Measurements from ENCODE around the gene RAP1GAP.
A peak's percentile ranks its signal among the peaks of the same experiment; 100 is the strongest.
"Not testable (repeated sequence)": the region's sequence is repeated elsewhere in the genome, so short reads cannot be mapped to it uniquely, and the experiment has no call there.

Gene RAP1GAP

DNA sequence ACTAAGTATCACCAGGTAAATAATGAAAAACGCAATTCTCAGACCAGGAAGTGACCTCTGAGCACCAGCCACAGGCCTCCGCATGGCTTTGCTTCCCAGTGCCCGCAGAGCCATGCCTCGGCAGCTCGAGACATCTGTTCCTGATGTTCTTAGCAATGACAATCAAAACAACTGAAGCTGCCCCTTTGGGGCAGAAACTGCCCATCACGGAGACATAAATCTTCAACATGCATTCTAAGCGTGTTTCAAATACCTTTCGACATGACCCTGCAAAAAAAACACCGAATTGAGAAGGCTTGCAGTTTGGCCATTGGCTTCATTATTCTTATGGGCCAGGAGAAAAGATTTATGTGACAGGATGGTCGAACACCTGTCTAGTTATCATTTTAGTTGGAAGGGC, 5.8 kb upstream of the RAP1GAP start:
- no peak for DNase-seq

- DNase-seq, result not testable (repeated sequence)
These were observed 4.7 kb upstream of the RAP1GAP start for GRCh38 chr1:21673853-21674252.

- peak; percentile 73 for DNase-seq
These were observed 4.2 kb upstream of the RAP1GAP start for GRCh38 chr1:21673277-21673780.

GRCh38 chr1:21672478-21673276, 3.5 kb upstream of the RAP1GAP start:
- DNase-seq, result no peak

DNA sequence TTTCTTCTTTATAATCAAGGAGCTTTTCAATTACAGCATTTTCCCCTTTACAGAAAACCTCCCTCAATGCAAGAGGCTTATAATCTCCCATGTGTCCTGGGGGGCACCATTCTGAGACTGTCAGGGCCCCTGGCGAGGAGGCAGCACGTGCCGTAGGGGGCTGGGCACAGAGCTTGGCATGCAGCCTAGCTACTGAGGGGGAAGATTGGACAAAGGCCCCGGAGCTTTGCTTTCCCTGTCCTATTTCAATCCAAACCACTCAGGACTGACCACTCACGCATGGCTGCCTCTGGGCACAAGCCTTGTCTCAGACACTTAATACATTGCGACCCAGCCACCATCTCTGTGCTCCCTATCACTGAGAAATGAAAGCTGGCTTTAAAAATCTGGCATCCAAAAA, 2.8 kb upstream of the RAP1GAP start:
- no peak for DNase-seq

DNA sequence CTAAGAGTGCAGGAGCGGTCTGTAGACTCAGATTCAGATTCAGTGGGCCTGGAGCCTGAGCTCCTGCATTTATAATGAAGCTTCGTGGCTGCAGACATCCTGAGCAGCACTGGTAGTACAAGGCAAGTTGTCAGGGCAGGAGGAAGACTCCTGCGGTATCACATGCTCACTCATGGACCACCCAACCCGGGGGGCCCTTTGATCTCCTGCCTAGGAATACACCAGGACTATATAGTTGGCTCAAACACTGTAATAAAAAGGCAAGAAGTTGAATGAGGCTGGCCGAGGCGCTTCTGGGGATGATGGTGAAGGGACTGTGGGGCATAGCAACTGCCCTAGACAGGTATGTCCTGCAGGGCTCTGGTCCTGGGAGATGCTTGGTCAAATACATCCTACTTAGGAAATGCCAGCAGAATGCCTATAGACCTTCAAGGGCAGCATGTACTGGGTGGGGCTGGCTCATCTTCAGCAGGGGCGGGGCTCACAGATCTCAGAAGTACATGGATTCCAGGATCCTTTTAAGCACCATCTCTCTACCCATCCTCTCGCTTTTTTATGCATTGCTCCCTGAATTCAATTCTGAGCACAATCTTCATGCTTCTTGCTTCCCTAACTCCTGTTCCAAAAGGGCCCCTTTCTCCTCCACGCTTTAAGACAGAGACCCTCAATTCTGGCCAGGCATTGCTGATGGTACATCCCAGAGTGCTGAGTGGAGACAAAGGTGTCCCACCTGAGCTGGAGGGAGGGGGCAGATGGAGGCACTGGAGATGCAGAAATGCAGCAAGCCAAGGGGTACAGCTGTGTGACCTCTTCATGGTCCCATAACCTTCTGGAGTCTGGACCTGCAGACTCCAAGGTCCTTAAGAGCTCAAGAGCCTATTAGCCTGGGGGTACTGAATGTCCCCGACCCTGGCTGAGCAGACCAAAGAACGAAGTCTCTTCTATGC, 2.1 kb upstream of the RAP1GAP start:
- no peak for DNase-seq

GRCh38 chr1:21670059-21670881, 1.1 kb upstream of the RAP1GAP start:
- no peak for DNase-seq

GRCh38 chr1:21668951-21669257, 253 bp downstream of the RAP1GAP start:
- DNase-seq, result no peak

GRCh38 chr1:21668232-21668950, 766 bp downstream of the RAP1GAP start:
- DNase-seq, result no peak

- DNase-seq, result no peak
These were observed 1.6 kb downstream of the RAP1GAP start for GRCh38 chr1:21667348-21668231.

- DNase-seq, result no peak
These were observed 2.4 kb downstream of the RAP1GAP start for GRCh38 chr1:21666576-21667320.

DNA sequence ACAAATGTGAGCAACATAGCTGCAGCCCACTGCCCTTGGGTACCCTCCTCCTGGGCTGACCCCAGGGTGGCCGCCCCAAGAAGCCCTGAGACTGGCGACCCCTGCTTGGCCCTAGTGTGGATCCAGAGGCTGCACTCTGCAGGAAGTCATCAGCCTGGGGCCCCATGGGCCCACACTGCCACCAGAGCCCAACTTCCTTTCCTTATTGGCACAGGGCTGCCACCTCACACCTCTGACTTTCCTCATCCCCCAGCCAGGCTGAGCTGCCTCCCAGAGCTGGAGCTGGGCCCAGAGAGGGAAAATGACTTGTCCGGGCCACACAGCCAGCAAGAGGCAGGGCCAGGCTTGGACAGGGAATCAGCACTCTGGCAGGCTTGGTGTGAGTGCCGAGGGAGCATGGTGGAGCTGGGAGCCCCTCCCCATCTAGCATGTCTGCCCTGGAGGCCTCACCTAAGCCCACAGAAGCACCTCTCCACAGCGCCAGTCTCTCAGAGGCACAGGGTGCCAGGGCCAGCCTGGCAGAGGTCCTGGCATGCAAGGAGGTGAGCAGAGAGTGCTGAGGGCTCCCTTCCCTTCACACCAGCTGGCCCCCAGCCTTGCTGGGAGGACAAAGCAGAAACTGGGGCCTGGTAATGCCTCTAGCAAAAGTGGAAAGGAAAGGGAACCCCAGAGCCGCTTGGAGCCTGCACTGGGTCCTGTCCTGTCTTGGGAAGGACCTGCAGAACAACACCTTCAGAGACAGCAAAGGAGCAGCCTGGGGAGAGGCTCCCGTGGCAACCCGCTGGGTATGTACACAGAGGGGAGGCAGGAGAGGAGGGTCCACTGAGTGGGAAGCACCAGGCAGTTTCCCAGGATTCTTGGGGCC, 3.2 kb downstream of the RAP1GAP start:
- DNase-seq, result peak; percentile 43

GRCh38 chr1:21664806-21665588, 4.2 kb downstream of the RAP1GAP start:
- no peak for DNase-seq

DNA sequence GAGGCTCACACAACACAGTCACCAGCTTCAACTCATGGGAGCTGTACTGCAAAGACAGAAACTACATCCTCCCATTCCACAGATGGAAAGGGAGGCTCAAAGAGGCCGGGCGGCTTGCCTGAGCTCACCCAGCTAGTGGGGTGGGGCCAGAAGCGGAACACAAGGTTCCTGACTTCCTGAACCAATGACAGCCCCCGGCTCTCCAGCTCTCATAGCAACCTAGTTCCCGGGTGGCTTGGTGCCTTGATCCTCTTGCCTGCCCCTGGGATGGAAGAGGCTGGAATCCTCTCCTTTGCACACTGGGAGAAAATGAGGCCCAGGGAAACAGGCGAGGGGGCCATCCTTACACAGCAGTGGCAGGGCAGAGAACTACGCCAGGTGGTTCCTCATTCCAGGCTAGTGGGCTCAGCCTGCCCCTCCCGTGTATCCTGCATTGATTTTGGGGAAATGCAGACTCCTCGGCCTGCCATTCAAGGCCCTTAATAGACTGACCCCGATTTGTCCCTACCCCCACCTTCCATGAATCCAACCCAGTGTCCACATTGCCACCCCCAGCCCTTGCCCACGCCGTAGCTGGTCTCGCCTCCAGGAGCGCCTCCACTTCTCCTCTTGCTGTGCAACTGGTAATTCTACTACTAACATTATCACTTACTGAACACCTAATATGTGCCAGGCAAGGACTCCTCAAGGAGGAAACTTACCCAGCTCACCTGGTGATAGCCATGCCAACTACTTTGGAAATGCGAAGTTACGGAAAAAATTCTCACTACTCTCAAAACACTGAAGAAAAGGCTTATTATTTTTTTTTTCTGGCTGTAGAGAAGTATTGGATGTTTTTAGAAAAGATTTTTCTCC, 5.0 kb downstream of the RAP1GAP start:
- DNase-seq, result no peak

- peak; percentile 21 for DNase-seq
These were observed 5.8 kb downstream of the RAP1GAP start for GRCh38 chr1:21663248-21663950.

GRCh38 chr1:21662426-21663247, 6.5 kb downstream of the RAP1GAP start:
- DNase-seq, result no peak

Measured in NCI-H446 treated with DMSO at 0.1 percent for 48 hours (cell line).